SH-SY5Y (cell line): ENCODE results near the gene OTOGL.

ENCODE experiments used
- GATA2 ChIP-seq: IDR thresholded peaks from 2 replicates; pipeline ENCODE4 v1.6.1; 2011; ENCODE audit warnings: mild to moderate bottlenecking, low read depth, low read length
- GATA3 ChIP-seq: IDR thresholded peaks from 2 replicates; pipeline ENCODE4 v1.6.1; 2011; ENCODE audit warnings: low read depth, mild to moderate bottlenecking, low read length, moderate library complexity

DNA sequence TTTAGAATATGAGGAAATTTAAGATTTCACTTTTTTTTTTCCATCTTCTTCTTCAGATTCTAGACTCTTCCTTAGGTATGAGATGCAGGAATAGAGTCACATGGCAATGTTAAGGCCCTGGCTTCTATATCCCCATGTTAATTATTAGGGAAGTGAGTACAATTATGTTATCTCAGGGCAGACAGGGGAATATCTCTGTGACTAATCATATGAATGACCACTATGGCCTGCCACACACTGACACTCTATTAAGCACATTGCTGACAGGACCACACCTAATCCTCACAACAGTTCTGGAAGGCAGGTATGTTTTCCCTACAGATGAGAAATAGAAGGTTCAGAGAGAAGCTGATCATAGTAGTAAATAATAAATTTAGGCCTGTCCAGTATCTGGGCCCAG lies 275.3 kb downstream of the OTOGL start:
- TF ChIP-seq GATA2, result no peak
- TF ChIP-seq GATA3, result no peak
